ENCODE data around the gene PTMS. TPM values are rescaled to one million over a fixed set of nuclear protein-coding genes. Genes with fewer than 3 reads are reported as not detected.

PTMS gene
- total and polyA plus RNA-seq, 2 of the 13 experiments (the other 11 are each of a cell fraction or from before 2014, with no cell fraction given): 40.5 to 82.4 TPM

DNA sequence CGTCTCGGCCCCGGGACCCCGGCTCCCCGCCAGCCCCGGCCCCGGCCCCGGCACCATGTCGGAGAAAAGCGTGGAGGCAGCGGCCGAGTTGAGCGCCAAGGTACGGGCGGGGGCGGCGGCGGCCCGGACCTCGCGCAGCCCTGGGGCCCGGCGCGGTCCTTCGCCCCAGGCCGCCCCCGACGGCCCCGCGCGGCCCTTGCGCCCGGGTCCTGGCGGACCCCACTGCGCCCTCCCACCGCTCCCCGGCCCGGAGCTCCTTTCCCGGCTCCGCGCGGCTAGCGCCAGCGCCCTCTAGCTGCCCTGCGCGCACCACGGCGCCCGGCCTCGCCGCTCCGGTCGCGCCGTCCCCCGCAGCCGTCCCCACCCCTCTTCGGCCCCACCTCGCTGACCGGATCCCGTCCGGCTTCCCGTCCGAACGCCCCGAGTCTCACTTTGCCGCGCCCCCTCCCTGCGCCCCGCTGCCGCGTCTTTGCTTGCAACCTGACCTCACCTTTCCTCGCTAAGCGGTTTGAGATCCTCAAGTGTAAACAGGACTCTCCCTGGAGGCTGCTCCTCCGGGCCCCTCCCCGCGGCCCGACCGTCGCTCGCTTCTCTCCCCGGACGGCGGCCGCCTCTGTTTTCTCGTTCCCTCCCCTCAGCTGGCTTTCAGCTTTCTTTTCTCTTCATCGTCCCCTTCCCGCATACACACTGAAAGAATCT lies 637 bp downstream of the PTMS start (continued):
- no peak for TF ChIP-seq ARID4A (CRISPR knock-in tag; IDR thresholded peaks at IDR 0.05; ENCODE audit: borderline replicate concordance)
- no peak for TF ChIP-seq MXD4 (CRISPR knock-in tag; IDR thresholded peaks at IDR 0.05)
- TF ChIP-seq, protein P1, sequence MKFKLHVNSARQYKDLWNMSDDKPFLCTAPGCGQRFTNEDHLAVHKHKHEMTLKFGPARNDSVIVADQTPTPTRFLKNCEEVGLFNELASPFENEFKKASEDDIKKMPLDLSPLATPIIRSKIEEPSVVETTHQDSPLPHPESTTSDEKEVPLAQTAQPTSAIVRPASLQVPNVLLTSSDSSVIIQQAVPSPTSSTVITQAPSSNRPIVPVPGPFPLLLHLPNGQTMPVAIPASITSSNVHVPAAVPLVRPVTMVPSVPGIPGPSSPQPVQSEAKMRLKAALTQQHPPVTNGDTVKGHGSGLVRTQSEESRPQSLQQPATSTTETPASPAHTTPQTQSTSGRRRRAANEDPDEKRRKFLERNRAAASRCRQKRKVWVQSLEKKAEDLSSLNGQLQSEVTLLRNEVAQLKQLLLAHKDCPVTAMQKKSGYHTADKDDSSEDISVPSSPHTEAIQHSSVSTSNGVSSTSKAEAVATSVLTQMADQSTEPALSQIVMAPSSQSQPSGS (CRISPR knock-in tag; IDR thresholded peaks at IDR 0.05): no peak
- TF ChIP-seq THAP11 (CRISPR knock-in tag; IDR thresholded peaks at IDR 0.05): no peak
- TF ChIP-seq FLYWCH1 (CRISPR knock-in tag; IDR thresholded peaks at IDR 0.05): no peak
- TF ChIP-seq ZC3H4 (CRISPR knock-in tag; IDR thresholded peaks at IDR 0.05; ENCODE audit: borderline replicate concordance): 0 out of 2 replicates have a peak, but pooled peaks have one; percentile 4
- no peak for TF ChIP-seq FOXM1 (CRISPR knock-in tag; IDR thresholded peaks at IDR 0.05)
- no peak for TF ChIP-seq KLF16 (CRISPR knock-in tag; IDR thresholded peaks at IDR 0.05)
- TF ChIP-seq, protein P2, sequence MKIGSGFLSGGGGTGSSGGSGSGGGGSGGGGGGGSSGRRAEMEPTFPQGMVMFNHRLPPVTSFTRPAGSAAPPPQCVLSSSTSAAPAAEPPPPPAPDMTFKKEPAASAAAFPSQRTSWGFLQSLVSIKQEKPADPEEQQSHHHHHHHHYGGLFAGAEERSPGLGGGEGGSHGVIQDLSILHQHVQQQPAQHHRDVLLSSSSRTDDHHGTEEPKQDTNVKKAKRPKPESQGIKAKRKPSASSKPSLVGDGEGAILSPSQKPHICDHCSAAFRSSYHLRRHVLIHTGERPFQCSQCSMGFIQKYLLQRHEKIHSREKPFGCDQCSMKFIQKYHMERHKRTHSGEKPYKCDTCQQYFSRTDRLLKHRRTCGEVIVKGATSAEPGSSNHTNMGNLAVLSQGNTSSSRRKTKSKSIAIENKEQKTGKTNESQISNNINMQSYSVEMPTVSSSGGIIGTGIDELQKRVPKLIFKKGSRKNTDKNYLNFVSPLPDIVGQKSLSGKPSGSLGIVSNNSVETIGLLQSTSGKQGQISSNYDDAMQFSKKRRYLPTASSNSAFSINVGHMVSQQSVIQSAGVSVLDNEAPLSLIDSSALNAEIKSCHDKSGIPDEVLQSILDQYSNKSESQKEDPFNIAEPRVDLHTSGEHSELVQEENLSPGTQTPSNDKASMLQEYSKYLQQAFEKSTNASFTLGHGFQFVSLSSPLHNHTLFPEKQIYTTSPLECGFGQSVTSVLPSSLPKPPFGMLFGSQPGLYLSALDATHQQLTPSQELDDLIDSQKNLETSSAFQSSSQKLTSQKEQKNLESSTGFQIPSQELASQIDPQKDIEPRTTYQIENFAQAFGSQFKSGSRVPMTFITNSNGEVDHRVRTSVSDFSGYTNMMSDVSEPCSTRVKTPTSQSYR (CRISPR knock-in tag; IDR thresholded peaks at IDR 0.05; ENCODE audit: borderline replicate concordance): no peak
- TF ChIP-seq JARID2 (CRISPR knock-in tag; IDR thresholded peaks at IDR 0.05; ENCODE audit: insufficient replicate concordance): no peak
- TF ChIP-seq ZNF101 (CRISPR knock-in tag; IDR thresholded peaks at IDR 0.05; ENCODE audit: borderline replicate concordance, low read depth): peak; percentile 35; the same call in 1 of the 2 replicates
- peak; percentile 50 for TF ChIP-seq RBM39 (IDR thresholded peaks at IDR 0.05; ENCODE audit: low read depth, low read length, poor library complexity, severe bottlenecking)
- peak; percentile 49; the same call in 1 of the 2 replicates for TF ChIP-seq ZNF639 (CRISPR knock-in tag; conservative IDR thresholded peaks at IDR 0.05)
- TF ChIP-seq SALL1 (CRISPR knock-in tag; IDR thresholded peaks at IDR 0.05): peak; percentile 55
- TF ChIP-seq MEF2D (CRISPR knock-in tag; IDR thresholded peaks at IDR 0.05): no peak
- TF ChIP-seq, protein P3, sequence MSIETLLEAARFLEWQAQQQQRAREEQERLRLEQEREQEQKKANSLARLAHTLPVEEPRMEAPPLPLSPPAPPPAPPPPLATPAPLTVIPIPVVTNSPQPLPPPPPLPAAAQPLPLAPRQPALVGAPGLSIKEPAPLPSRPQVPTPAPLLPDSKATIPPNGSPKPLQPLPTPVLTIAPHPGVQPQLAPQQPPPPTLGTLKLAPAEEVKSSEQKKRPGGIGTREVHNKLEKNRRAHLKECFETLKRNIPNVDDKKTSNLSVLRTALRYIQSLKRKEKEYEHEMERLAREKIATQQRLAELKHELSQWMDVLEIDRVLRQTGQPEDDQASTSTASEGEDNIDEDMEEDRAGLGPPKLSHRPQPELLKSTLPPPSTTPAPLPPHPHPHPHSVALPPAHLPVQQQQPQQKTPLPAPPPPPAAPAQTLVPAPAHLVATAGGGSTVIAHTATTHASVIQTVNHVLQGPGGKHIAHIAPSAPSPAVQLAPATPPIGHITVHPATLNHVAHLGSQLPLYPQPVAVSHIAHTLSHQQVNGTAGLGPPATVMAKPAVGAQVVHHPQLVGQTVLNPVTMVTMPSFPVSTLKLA (IDR thresholded peaks at IDR 0.05): no peak

Measured in HepG2 (cell line).